CD4-positive, alpha-beta T cell treated with Interleukin-4 for 4 hours (primary cell): Measurements from ENCODE around the gene TMEM240.
"Not testable (repeated sequence)": the region's sequence is repeated elsewhere in the genome, so short reads cannot be mapped to it uniquely, and the experiment has no call there.

ENCODE experiments used
- DNase-seq: peaks from one replicate; pipeline ENCODE4 v3.0.0-alpha.2; 2020

The TMEM240 gene

GRCh38 chr1:1556961-1557360 is 16.5 kb upstream of the TMEM240 start:
- DNase-seq, result not testable (repeated sequence)

GRCh38 chr1:1556505-1556904 is 16.1 kb upstream of the TMEM240 start:
- no peak for DNase-seq

- no peak for DNase-seq
Observed at GRCh38 chr1:1554926-1555915, 14.8 kb upstream of the TMEM240 start.

GRCh38 chr1:1554550-1554925 is 14.1 kb upstream of the TMEM240 start:
- no peak for DNase-seq

GRCh38 chr1:1553821-1554494 is 13.5 kb upstream of the TMEM240 start:
- no peak for DNase-seq

- no peak for DNase-seq
Observed at GRCh38 chr1:1552263-1552639, 11.8 kb upstream of the TMEM240 start.

GRCh38 chr1:1551524-1552262 is 11.3 kb upstream of the TMEM240 start:
- DNase-seq, result no peak

- no peak for DNase-seq
Observed at GRCh38 chr1:1550591-1551432, 10.4 kb upstream of the TMEM240 start.

GRCh38 chr1:1550087-1550486 is 9.7 kb upstream of the TMEM240 start:
- no peak for DNase-seq

- no peak for DNase-seq
Observed at GRCh38 chr1:1548591-1548990, 8.2 kb upstream of the TMEM240 start.

GRCh38 chr1:1547476-1547875 is 7.1 kb upstream of the TMEM240 start:
- no peak for DNase-seq

- no peak for DNase-seq
Observed at GRCh38 chr1:1547011-1547410, 6.6 kb upstream of the TMEM240 start.

- no peak for DNase-seq
Observed at GRCh38 chr1:1545946-1546737, 5.7 kb upstream of the TMEM240 start.

GRCh38 chr1:1544544-1544943 is 4.1 kb upstream of the TMEM240 start:
- no peak for DNase-seq

- no peak for DNase-seq
Observed at GRCh38 chr1:1543706-1544099, 3.3 kb upstream of the TMEM240 start.

GRCh38 chr1:1542766-1543705 is 2.6 kb upstream of the TMEM240 start:
- DNase-seq, result no peak

GRCh38 chr1:1541956-1542765 is 1.7 kb upstream of the TMEM240 start:
- DNase-seq, result no peak

GRCh38 chr1:1540818-1541628 is 599 bp upstream of the TMEM240 start:
- no peak for DNase-seq
